Fibroblast of lung (primary cell): ENCODE measurements around the gene CEP120.

ENCODE experiments used
- CTCF ChIP-seq, 2 donors: IDR thresholded peaks in 1 of 2; conservative IDR thresholded peaks in 1 of 2; 1 replicate in 1 of 2; 2 replicates in 1 of 2; pipeline ENCODE4 v1.5.1; 2011 to 2012; ENCODE audit warnings: low read length in 2 of 2, control low read depth in 1 of 2, inconsistent platforms in 1 of 2, low read depth in 1 of 2, mild to moderate bottlenecking in 1 of 2
- EZH2 ChIP-seq: IDR thresholded peaks from 2 replicates; pipeline ENCODE4 v1.5.1; 2012; ENCODE audit warnings: low read length, control low read depth, mild to moderate bottlenecking; ENCODE audit errors: missing control alignments

DNA sequence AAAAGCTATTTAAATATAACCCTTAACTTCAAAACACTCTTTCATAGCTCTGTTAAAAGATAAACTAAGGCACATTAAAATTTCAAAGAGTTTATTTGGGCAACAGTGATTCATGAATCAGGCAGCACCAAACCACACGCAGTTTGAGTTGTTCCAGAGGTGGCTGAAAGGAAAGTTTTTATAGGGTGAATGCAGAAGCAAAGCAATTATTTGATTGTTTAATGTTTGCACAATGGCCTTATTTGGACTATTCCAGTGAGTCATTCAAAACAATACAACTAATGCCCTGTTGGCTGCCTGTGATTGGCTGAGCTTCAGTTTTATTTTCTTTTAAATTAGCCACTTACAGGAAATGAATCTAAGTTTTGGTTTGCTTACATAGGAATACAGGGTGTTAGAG is 125.3 kb downstream of the CEP120 start:
- TF ChIP-seq CTCF (conservative IDR thresholded peaks at IDR 0.05 in 1 of 2, IDR thresholded peaks at IDR 0.05 in 1 of 2; ENCODE audit: low read depth in 1 of 2, low read length in 2 of 2), result no peak
- TF ChIP-seq EZH2, result no peak
